ENCODE results near the gene LPAR2. TPM values are rescaled to one million over a fixed set of nuclear protein-coding genes. Genes with fewer than 3 reads are reported as not detected.

LPAR2 gene
- total and polyA plus RNA-seq, 2 of the 13 experiments (the other 11 are each of a cell fraction or from before 2014, with no cell fraction given) = 0.86 to 3.6 TPM

DNA sequence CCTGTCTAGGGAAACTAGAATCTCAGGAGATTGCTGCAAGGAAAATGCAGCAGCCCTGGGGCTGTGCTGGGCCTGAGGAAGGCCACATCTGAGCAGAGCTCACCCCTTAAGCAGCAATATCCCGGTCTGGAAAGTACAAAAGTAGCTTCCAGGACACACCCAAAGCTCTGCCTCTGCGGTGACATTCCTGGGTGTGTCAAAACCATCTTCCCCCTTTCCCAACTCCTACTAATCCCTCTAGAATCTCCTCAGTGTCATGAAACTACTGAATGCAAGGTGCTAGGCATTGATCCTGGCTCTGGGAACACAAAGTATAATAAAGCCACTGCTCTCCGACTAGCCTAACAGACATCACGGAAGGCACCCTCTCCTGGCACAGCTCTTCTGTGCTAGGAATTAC is 14.5 kb downstream of the LPAR2 start:
- 32% methylated on average over 4 of the region's 4 CpGs for WGBS (ENCODE audit: low lambda C conversion rate)
- in situ Hi-C loops (cut with HindIII; ENCODE audit: extremely low pct_ligation_motif_present, low pct_unique_long_range_greater_than_20kb) (no loop called here), intact Hi-C loops (cut with micrococcal nuclease; ENCODE audit: unreplicated experiment) (no loop called here)
- ATAC-seq = no peak
- Histone ChIP-seq H3K79me2 (ENCODE audit: insufficient read depth, low read length) (no peaks in the 10 kb centered on the region), H3K4me2 (ENCODE audit: low read depth, low read length) (no peak overlapping the region), H3K9ac (ENCODE audit: insufficient read depth, low read depth, low read length) (no peak overlapping the region), H3K9me3 (ENCODE audit: low read length) (no peaks in the 10 kb centered on the region), H3K4me3 (replicated peaks in 1 of 3; ENCODE audit: insufficient read depth in 1 of 3, low read depth in 2 of 3, low read length in 3 of 3) (no peak overlapping the region), H2AFZ (ENCODE audit: low read length) (no peak overlapping the region), H3K27me3 (ENCODE audit: control insufficient read depth in 1 of 2, insufficient read depth in 2 of 2, low read length in 2 of 2) (peaks cover 0 to 5% of the 10 kb centered on the region in 2 experiments; a peak in 2 of 5 replicates), H3K4me1 (ENCODE audit: insufficient read depth, low read length) (peaks cover 10% of the 10 kb centered on the region), H3K36me3 (replicated peaks in 1 of 2; ENCODE audit: control insufficient read depth in 1 of 2, insufficient read depth in 2 of 2, low read length in 2 of 2) (no peaks in the 10 kb centered on the region), H3K27ac (ENCODE audit: extremely low read length, insufficient read depth, low read length) (no peak overlapping the region), H4K20me1 (ENCODE audit: insufficient read depth, low read length) (no peaks in the 10 kb centered on the region)
- no TSS peak for BruUV-seq (replicated peaks)
- no peak for DNase-seq (ENCODE audit: low spot score)
- TF ChIP-seq ATF7-NPFF (CRISPR knock-in tag; IDR thresholded peaks at IDR 0.05; ENCODE audit: low read depth) = no peak
- TF ChIP-seq FOXA3 (CRISPR knock-in tag; IDR thresholded peaks at IDR 0.05) = no peak
- TF ChIP-seq HOXD1 (CRISPR knock-in tag; IDR thresholded peaks at IDR 0.05) = no peak
- no peak for TF ChIP-seq STAG1 (CRISPR knock-in tag; IDR thresholded peaks at IDR 0.05)
- TF ChIP-seq ELF3 (CRISPR knock-in tag; IDR thresholded peaks at IDR 0.05) = no peak
- no peak for TF ChIP-seq ZMYM4 (CRISPR knock-in tag; IDR thresholded peaks at IDR 0.05)
- TF ChIP-seq ZNF530 (CRISPR knock-in tag; IDR thresholded peaks at IDR 0.05; ENCODE audit: low read depth) = no peak
- no peak for TF ChIP-seq ZNF879 (CRISPR knock-in tag; IDR thresholded peaks at IDR 0.05)
- TF ChIP-seq, protein P1, sequence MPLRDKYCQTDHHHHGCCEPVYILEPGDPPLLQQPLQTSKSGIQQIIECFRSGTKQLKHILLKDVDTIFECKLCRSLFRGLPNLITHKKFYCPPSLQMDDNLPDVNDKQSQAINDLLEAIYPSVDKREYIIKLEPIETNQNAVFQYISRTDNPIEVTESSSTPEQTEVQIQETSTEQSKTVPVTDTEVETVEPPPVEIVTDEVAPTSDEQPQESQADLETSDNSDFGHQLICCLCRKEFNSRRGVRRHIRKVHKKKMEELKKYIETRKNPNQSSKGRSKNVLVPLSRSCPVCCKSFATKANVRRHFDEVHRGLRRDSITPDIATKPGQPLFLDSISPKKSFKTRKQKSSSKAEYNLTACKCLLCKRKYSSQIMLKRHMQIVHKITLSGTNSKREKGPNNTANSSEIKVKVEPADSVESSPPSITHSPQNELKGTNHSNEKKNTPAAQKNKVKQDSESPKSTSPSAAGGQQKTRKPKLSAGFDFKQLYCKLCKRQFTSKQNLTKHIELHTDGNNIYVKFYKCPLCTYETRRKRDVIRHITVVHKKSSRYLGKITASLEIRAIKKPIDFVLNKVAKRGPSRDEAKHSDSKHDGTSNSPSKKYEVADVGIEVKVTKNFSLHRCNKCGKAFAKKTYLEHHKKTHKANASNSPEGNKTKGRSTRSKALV (CRISPR knock-in tag; IDR thresholded peaks at IDR 0.05) = no peak
- TF ChIP-seq JUNB (CRISPR knock-in tag; IDR thresholded peaks at IDR 0.05; ENCODE audit: borderline replicate concordance) = no peak
- POLR2A ChIA-PET = no interaction called here
- CTCF ChIA-PET (ENCODE audit: low intra/inter-chr PET ratio, low total read pairs) = no interaction called here
- FAIRE-seq = no peak

Measured in HepG2 (cell line).